LoVo (cell line): ENCODE data around the gene KRI1.
"Not testable (repeated sequence)": the region's sequence is repeated elsewhere in the genome, so short reads cannot be mapped to it uniquely, and the experiment has no call there.

Experiments
- DNase-seq: peaks from one replicate; pipeline ENCODE4 v3.0.0-alpha.2; 2016; ENCODE audit warnings: low spot score

The KRI1 gene

DNA sequence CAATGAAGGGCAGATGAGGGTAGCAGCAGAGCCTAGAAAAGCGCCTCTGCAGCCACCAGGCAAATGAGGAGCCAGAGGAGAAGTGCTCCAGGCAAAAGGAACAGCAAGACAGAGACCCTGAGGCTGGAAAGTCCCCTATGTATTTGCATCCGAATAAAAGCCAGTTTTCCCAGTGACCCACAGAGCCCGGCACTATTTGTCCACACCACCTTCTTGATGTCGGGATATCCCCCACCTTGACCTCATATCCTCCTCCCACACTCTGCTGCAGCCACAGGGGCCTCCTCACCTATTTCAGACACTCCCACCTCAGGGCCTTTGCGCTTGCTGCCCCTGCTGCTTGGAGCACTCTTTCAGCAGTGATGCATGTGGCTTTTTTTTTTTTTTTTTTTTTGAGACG lies 15.5 kb downstream of the KRI1 start:
- no peak for DNase-seq

GRCh38 chr19:10549733-10550132 lies 16.1 kb downstream of the KRI1 start:
- no peak for DNase-seq

- DNase-seq: no peak
Measured at GRCh38 chr19:10548746-10549276, 17.0 kb downstream of the KRI1 start.

DNA sequence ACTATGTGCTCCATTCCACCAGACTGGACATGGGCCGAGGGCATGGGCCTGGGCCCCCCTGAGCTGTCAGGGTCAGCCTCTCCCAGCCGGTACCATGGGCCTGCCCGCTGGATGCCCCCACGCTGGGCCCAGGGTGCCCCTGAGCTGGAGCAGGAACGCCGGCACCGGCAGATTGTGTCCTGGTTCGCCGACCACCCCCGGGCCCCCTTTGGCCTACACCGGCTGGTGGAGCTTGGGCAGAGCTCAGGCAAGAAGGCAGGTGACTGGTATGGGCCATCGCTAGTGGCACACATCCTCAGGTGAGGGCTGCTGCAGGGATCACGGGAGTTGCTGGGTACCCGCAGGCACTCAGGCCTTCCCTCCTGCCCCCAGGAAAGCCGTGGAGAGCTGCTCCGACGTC lies 19.0 kb downstream of the KRI1 start:
- DNase-seq: no peak

- no peak for DNase-seq
Measured at GRCh38 chr19:10544753-10545251, 21.0 kb downstream of the KRI1 start.

DNA sequence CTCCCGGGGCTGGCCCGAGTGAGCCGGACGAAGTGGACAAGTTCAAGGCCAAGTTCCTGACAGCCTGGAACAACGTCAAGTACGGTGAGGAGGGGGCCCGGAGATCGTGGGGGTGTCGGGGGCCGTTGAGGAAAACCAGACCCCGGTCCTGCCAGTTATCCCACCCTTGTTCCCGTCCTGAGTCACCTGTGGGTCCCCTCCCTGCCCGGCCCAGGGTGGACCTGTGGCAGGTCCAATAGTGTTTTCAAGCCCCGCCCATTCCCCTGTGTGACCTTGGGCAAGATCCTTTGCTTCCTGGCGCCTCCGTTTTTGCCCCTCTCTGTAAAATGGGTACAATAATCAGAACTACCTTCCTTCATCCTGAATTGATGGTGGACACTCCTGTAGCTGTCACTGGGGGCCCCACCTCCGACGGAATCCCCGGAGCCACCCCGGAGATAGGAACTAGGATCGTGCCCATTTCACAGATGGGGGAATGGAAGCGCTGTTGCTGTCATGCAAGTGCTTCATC lies 21.5 kb downstream of the KRI1 start:
- DNase-seq: peak; percentile 34

DNA sequence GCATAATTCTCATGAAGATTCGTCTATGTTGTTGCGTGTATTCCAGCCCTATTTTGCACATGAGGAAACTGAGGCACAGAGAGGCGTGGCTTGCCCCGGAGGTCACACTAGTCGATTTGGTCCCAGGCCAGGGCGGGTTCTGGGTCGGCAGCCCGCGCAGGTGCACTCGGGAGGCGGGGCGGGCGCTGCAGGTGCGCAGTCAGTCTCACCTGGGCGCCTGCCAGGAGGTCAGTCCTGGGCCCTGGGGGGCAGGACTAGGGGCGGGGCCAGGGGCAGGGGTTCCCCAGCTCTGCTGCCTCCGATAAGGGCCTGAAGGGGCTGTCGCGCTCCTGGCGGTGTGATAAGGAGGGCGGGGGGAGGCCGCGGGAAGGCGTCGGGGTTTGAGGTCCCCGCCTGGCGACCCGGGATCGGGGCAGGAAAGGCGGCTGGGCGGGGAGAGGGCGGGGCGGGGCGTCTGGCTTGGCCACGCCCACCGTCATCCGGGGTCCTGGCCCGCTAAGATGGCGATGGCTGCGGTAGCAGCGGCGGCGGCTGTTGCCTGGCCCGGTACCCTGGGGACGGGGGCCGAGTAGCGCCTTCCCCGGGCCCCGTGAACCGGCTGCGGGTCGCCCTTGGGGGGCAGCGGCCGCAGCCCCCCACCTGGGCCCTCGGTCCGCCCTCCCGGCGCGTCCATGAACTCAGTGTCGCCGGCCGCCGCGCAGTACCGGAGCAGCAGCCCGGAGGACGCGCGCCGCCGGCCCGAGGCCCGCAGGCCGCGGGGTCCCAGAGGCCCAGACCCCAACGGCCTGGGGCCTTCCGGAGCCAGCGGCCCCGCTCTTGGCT lies 22.2 kb downstream of the KRI1 start, which contains the start of gene ATG4D:
Gene ATG4D, plus strand, starts transcription at position 485 of the 822 bp plus-strand sequence. Its CDS starts 187 bp downstream, at position 672.
- DNase-seq: peak; percentile 90

DNA sequence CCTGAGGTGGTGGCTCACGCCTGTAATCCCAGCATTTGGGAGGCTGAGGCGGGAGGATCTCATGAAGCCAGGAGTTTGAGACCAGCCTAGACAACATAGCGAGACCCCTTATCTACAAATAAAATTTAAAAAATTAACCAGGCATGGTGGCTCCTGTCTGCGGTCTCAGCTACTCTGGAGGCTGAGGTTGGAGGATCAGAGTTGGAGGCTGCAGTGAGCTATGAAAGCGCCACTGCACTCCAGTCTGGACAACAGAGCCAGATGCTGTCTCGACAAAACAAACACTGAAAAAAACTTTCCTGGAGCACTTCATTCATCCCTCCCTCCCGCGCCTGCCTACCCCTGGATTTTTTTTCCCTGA lies 22.8 kb downstream of the KRI1 start:
- DNase-seq: no peak

- DNase-seq: not testable (repeated sequence)
Measured at GRCh38 chr19:10539016-10539415, 26.8 kb downstream of the KRI1 start.

DNA sequence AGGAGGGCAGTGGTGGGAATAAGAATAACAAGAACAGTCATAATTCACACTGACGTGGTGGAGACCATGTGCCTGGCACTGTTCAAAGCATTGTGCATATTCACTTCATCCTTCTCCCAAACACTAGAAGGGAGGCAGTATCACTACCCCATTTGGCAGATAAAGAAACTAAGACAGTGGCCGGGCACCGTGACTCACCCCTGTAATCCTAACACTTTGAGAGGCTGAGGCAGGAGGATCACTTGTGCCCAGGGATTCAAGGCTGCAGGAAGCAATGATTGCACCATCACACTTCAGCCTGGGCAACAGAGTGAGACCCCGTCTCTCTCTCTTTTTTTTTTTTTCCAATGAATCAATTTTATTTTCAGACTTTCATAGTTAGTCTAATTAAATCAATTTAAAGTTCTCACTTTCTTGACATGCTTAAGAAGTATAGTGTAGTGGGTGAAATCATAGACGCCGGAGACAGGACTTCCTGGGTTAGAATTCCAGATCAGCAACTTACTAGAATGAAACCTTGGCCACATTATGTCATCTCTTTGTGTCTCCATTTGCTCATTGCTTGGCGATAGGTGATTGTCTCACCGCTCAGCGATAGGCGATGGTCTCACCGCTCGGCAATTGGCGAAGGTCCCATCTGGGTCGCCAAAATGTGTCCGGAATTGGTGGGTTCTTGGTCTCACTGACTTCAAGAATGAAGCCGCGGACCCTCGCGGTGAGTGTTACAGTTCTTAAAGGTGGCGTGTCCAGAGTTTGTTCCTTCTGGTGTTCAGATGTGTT lies 27.4 kb downstream of the KRI1 start:
- no peak for DNase-seq

- DNase-seq: no peak
Measured at GRCh38 chr19:10537668-10538067, 28.1 kb downstream of the KRI1 start.

- no peak for DNase-seq
Measured at GRCh38 chr19:10535613-10536012, 30.2 kb downstream of the KRI1 start.

DNA sequence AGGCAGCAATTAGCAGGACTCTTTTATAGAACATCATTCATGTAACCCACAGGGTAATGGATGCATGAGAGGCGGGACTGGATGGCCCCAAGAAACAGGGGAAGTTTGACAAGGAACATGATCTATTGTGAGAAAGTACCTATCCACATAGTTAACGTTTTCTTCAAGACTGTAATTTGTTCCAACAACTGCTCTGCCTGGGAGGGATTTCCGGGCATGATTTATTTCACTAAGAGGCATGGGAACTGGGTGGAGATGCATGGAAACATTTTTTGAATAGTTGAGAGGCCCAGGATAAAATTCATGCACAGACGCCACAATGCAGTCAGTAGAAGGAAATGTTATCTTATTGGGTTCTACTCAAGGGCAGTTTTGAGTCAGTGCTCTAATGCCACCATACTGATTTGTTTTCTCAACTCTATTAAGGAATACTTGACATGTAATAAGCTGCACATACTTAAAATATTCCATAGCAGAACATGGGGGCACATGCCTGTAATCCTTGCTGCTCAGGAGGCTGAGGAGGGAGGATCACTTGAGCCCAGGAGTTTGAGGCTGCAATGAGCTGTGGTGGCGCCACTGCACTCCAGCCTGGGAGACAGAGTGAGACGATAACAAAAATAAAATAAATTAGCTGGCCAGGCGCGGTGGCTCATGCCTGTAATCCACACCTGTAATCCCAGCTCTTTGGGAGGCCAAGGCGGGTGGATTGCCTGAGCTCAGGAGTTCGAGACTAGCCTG lies 32.0 kb downstream of the KRI1 start:
- no peak for DNase-seq

DNA sequence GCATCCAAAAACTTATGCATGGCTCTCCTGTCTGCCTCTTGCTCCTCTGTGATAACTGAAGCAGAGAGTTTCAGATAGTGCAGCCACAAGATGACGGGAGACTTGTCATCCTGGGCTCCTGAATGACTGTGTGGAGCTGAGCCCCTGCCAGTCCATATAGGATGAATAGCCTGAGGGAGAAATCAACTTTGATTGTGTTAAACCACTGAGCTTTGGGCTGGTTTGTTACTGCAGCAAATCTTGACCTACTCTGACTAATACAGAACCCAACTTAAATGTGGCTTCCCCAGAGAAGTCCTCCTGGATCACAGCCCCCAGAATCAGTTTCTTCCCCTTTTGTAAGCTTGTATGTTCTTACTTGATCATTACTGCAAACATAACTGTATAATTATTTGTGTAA lies 33.4 kb downstream of the KRI1 start:
- DNase-seq: no peak

DNA sequence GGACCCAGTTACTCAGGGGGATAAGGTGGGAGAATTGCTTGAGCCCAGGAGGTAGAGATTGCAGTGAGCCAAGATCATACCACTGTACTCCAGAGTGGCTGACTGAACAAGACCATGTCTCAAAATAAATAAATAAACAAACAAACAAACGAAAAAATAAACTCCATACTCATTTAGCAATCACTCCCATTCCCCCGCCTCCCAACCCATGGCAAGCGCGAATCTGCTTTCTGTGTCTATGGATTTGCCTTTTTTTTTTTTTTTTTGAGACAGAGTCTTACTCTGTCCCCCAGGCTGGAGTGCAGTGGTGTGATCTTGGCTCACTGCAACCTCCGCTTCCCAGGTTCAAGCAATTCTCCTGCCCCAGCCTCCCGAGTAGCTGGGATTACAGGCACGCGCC lies 38.9 kb downstream of the KRI1 start:
- not testable (repeated sequence) for DNase-seq

- no peak for DNase-seq
Measured at GRCh38 chr19:10525636-10526035, 40.2 kb downstream of the KRI1 start.

- DNase-seq: no peak
Measured at GRCh38 chr19:10523135-10523636, 42.6 kb downstream of the KRI1 start.

DNA sequence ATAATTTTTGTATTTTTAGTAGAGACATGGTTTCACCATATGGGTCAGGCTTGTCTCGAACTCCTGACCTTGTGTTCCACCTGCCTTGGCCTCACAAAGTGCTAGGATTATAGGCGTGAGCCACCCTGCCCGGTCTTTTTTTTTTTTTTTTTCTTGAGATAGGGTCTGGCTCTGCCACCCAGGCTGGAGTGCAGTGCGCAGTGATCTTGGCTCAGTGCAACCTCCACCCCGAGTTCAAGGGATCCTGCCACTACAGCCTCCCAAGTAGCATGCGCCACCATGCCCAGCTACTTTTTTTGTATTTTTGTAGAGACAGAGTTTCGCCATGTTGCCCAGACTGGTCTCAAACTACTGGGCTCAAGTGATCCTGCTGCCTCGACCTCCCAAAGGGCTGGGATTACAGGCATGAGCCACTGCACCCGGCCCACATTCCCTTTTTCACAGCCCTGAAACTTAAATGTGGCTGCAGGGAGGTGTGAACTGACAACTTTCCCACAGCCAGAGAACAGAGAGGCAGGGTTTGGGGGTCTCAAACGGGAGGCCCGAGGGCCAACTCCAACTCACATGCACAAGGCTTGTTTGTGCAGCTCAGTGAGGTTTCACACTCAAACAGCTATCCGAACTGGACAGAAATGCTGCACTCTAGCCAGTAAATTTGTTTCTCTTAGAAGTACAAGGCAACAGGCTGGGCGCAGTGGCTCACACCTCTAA lies 44.2 kb downstream of the KRI1 start:
- no peak for DNase-seq

DNA sequence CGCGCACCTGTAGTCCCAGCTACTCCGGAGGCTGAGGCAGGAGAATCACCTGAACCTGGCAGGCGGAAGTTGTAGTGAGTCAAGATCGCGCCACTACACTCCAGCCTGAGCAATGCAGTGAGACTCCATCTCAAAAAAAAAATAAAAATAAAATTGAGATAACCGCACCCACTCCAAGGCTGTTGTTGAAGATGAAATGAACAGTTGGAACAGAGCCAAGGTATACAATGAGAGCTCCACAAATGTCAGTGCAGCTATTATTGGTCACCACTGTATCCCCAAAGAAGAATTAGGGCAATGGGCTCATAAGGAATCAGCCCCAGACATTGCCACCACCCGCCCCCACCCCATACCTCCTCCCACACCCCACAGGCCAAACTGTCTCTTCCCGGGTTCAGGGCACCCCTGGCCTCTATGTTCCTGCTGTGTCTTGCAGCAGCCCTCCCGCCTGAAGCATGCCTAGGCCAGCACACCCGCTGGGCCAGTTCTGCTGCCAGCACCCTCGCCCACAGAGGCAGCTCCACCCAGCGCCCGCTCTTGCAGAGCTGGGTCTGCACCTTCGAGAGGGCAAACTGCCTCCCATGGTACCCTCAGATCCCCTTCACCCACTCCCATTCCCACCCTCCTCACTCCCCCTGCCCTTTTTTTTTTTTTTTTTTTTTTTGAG lies 45.0 kb downstream of the KRI1 start:
- no peak for DNase-seq

GRCh38 chr19:10519421-10519820 lies 46.4 kb downstream of the KRI1 start:
- no peak for DNase-seq
